Activated CD8-positive, alpha-beta memory T cell treated with anti-CD3 and anti-CD28 coated beads for 24 hours (primary cell): Measurements from ENCODE around the gene TSPAN2.

ENCODE experiments used
- DNase-seq: peaks from one replicate; pipeline ENCODE4 v3.0.0-alpha.2; 2020

Gene TSPAN2

GRCh38 chr1:115089420-115090185 is at the start of gene TSPAN2:
TSS of gene TSPAN2 (minus strand) at chr1:115089503. CDS start at chr1:115089432, 71 bp downstream.
- DNase-seq = peak; percentile 80

- peak; percentile 81 for DNase-seq
Measured at GRCh38 chr1:115138973-115139372, 49.7 kb upstream of the TSPAN2 start.

- DNase-seq = no peak
Measured at GRCh38 chr1:115138271-115138670, 49.0 kb upstream of the TSPAN2 start.

- DNase-seq = no peak
Measured at GRCh38 chr1:115137191-115137590, 47.9 kb upstream of the TSPAN2 start.

- DNase-seq = no peak
Measured at GRCh38 chr1:115136706-115137105, 47.4 kb upstream of the TSPAN2 start.

GRCh38 chr1:115136106-115136505 is 46.8 kb upstream of the TSPAN2 start:
- DNase-seq = no peak

- no peak for DNase-seq
Measured at GRCh38 chr1:115135681-115136080, 46.4 kb upstream of the TSPAN2 start.

- DNase-seq = no peak
Measured at GRCh38 chr1:115134850-115135480, 45.7 kb upstream of the TSPAN2 start.

GRCh38 chr1:115134231-115134630 is 44.9 kb upstream of the TSPAN2 start:
- no peak for DNase-seq

- DNase-seq = no peak
Measured at GRCh38 chr1:115133440-115133839, 44.1 kb upstream of the TSPAN2 start.

GRCh38 chr1:115130786-115131185 is 41.5 kb upstream of the TSPAN2 start:
- DNase-seq = no peak

GRCh38 chr1:115129071-115129640 is 39.9 kb upstream of the TSPAN2 start:
- DNase-seq = no peak

GRCh38 chr1:115127539-115127938 is 38.2 kb upstream of the TSPAN2 start:
- DNase-seq = no peak

GRCh38 chr1:115126516-115126915 is 37.2 kb upstream of the TSPAN2 start:
- no peak for DNase-seq

- no peak for DNase-seq
Measured at GRCh38 chr1:115123116-115123515, 33.8 kb upstream of the TSPAN2 start.

GRCh38 chr1:115121793-115122192 is 32.5 kb upstream of the TSPAN2 start:
- DNase-seq = no peak

- no peak for DNase-seq
Measured at GRCh38 chr1:115120296-115120695, 31.0 kb upstream of the TSPAN2 start.

- no peak for DNase-seq
Measured at GRCh38 chr1:115118611-115119010, 29.3 kb upstream of the TSPAN2 start.

GRCh38 chr1:115118086-115118485 is 28.8 kb upstream of the TSPAN2 start:
- DNase-seq = no peak

GRCh38 chr1:115117298-115117697 is 28.0 kb upstream of the TSPAN2 start:
- DNase-seq = no peak

- no peak for DNase-seq
Measured at GRCh38 chr1:115116512-115116911, 27.2 kb upstream of the TSPAN2 start.

GRCh38 chr1:115115521-115116161 is 26.3 kb upstream of the TSPAN2 start:
- DNase-seq = no peak

- no peak for DNase-seq
Measured at GRCh38 chr1:115114308-115114707, 25.0 kb upstream of the TSPAN2 start.

- no peak for DNase-seq
Measured at GRCh38 chr1:115113766-115114165, 24.5 kb upstream of the TSPAN2 start.
